Activated gamma-delta T cell treated with Interleukin-2 at 50 U/mL for 16 hours (primary cell): ENCODE results near the gene DNAJC19.

Experiments
- DNase-seq: peaks from one replicate; pipeline ENCODE4 v3.0.0-alpha.2; 2020

Gene DNAJC19

GRCh38 chr3:180959691-180960090 lies 29.8 kb downstream of the DNAJC19 start:
- DNase-seq = no peak

- no peak for DNase-seq
Measured at GRCh38 chr3:180947761-180948390, 41.7 kb downstream of the DNAJC19 start.

GRCh38 chr3:180940826-180941225 lies 48.7 kb downstream of the DNAJC19 start:
- no peak for DNase-seq

- DNase-seq = no peak
Measured at GRCh38 chr3:180934638-180935037, 54.9 kb downstream of the DNAJC19 start.
